HepG2 (cell line): ENCODE data around the gene FLAD1. TPM values are rescaled to one million over a fixed set of nuclear protein-coding genes. Genes with fewer than 3 reads are reported as not detected.

ENCODE experiments used
- DNMT1 ChIP-seq: sonication (generic); formaldehyde crosslinking; IDR thresholded peaks from 2 replicates; pipeline ENCODE4 v1.5.1; 2020; ENCODE audit warnings: mild to moderate bottlenecking, missing genetic modification reagents
- FOXA3 ChIP-seq: IDR thresholded peaks from 2 replicates; pipeline ENCODE4 v1.6.1; 2016; ENCODE audit warnings: missing genetic modification reagents, missing compliant biosample characterization
- HIC2 ChIP-seq: sonication (generic); formaldehyde crosslinking; IDR thresholded peaks from 2 replicates; pipeline ENCODE4 v1.9.0; 2022; ENCODE audit warnings: low read depth, missing genetic modification reagents
- HINFP ChIP-seq: sonication (generic); formaldehyde crosslinking; IDR thresholded peaks from 2 replicates; pipeline ENCODE4 v1.4.0; 2020; ENCODE audit warnings: low read depth, mild to moderate bottlenecking, missing genetic modification reagents
- HMG20A ChIP-seq: IDR thresholded peaks from 2 replicates; pipeline ENCODE4 v1.6.1; 2016; ENCODE audit warnings: borderline replicate concordance
- HOXD1 ChIP-seq: sonication (generic); formaldehyde crosslinking; IDR thresholded peaks from 2 replicates; pipeline ENCODE4 v1.5.0; 2020; ENCODE audit warnings: missing genetic modification reagents
- KMT2B ChIP-seq: IDR thresholded peaks from 2 replicates; pipeline ENCODE4 v1.6.1; 2016; ENCODE audit warnings: missing genetic modification reagents, missing compliant biosample characterization
- MED13 ChIP-seq: sonication (generic); formaldehyde crosslinking; IDR thresholded peaks from 2 replicates; pipeline ENCODE4 v1.5.0; 2020; ENCODE audit warnings: missing genetic modification reagents
- MYNN ChIP-seq: sonication (generic); formaldehyde crosslinking; IDR thresholded peaks from 2 replicates; pipeline ENCODE4 v1.4.0; 2020; ENCODE audit warnings: mild to moderate bottlenecking, low read depth, missing genetic modification reagents
- NFKBIZ ChIP-seq: IDR thresholded peaks from 2 replicates; pipeline ENCODE4 v1.6.1; 2018; ENCODE audit warnings: missing genetic modification reagents, missing compliant biosample characterization
- NFYC ChIP-seq: IDR thresholded peaks from 2 replicates; pipeline ENCODE4 v1.6.1; 2016; ENCODE audit warnings: missing genetic modification reagents, missing compliant biosample characterization
- SSRP1 ChIP-seq: IDR thresholded peaks from 2 replicates; pipeline ENCODE4 v1.6.1; 2016; ENCODE audit warnings: control low read depth
- STAG1 ChIP-seq: sonication (generic); formaldehyde crosslinking; IDR thresholded peaks from 2 replicates; pipeline ENCODE4 v1.4.0; 2020; ENCODE audit warnings: missing genetic modification reagents
- TBL1XR1 ChIP-seq: fragments of 150-350 bp; IDR thresholded peaks from 2 replicates; pipeline ENCODE4 v1.6.1; 2014; ENCODE audit warnings: borderline replicate concordance, low read length; ENCODE audit not compliant: partially characterized antibody
- TSC22D2 ChIP-seq: sonication (generic); formaldehyde crosslinking; IDR thresholded peaks from 2 replicates; pipeline ENCODE4 v1.5.1; 2020; ENCODE audit warnings: missing genetic modification reagents, mild to moderate bottlenecking, borderline replicate concordance
- XRCC5 ChIP-seq: fragments of 200-400 bp; formaldehyde crosslinking; optimal IDR thresholded peaks from 2 replicates; pipeline ENCODE3; 2017; ENCODE audit warnings: mild to moderate bottlenecking, low read length
- ZBTB20 ChIP-seq: sonication (generic); formaldehyde crosslinking; IDR thresholded peaks from 2 replicates; pipeline ENCODE4 v1.8.1; 2023; ENCODE audit warnings: missing genetic modification reagents, low read depth, mild to moderate bottlenecking, borderline replicate concordance
- ZBTB38 ChIP-seq: sonication (generic); formaldehyde crosslinking; IDR thresholded peaks from 2 replicates; pipeline ENCODE4 v1.5.1; 2020; ENCODE audit warnings: mild to moderate bottlenecking, missing genetic modification reagents
- ZC3H13 ChIP-seq: sonication (generic); formaldehyde crosslinking; IDR thresholded peaks from 2 replicates; pipeline ENCODE4 v1.8.1; 2023; ENCODE audit warnings: mild to moderate bottlenecking, missing genetic modification reagents, moderate library complexity
- ZMYM4 ChIP-seq: sonication (generic); formaldehyde crosslinking; IDR thresholded peaks from 2 replicates; pipeline ENCODE4 v1.8.1; 2023; ENCODE audit warnings: mild to moderate bottlenecking, missing genetic modification reagents
- ZNF501 ChIP-seq: sonication (generic); formaldehyde crosslinking; IDR thresholded peaks from 2 replicates; pipeline ENCODE4 v1.5.1; 2020; ENCODE audit warnings: mild to moderate bottlenecking, moderate library complexity, missing genetic modification reagents
- ZNF530 ChIP-seq: sonication (generic); formaldehyde crosslinking; IDR thresholded peaks from 2 replicates; pipeline ENCODE4 v1.5.0; 2020; ENCODE audit warnings: low read depth, mild to moderate bottlenecking, missing genetic modification reagents
- ZNF549 ChIP-seq: sonication (generic); formaldehyde crosslinking; IDR thresholded peaks from 2 replicates; pipeline ENCODE4 v1.5.0; 2020; ENCODE audit warnings: missing genetic modification reagents
- ZNF629 ChIP-seq: sonication (generic); formaldehyde crosslinking; conservative IDR thresholded peaks from 2 replicates; pipeline ENCODE4 v1.5.0; 2020; ENCODE audit warnings: missing genetic modification reagents
- ZNF713 ChIP-seq: sonication (generic); formaldehyde crosslinking; IDR thresholded peaks from 2 replicates; pipeline ENCODE4 v1.4.0; 2020; ENCODE audit warnings: mild to moderate bottlenecking, missing genetic modification reagents
- polyA plus RNA-seq, 8 experiments: library from polyadenylated mRNA; depleted of rRNA in 3 of 8; stranded (reverse) in 7 of 8; unstranded in 1 of 8; fragments of >200 nt; fragmentation: Illumina TruSeq in 4 of 8; extraction: Trizol in 4 of 8; gene quantifications; 2 replicates each; pipeline versions ENCODE4 v1.2.1 to v1.2.3, GENCODE V29; 2011 to 2016; ENCODE audit warnings: low read depth in 4 of 8, missing spikeins in 1 of 8, mixed read lengths in 1 of 8; ENCODE audit not compliant: insufficient read depth in 1 of 8
- total RNA-seq, 5 experiments: library from RNA; depleted of rRNA; stranded (reverse); fragments of >200 nt; fragmentation: Illumina TruSeq; extraction: Trizol; gene quantifications; 2 replicates each; pipeline ENCODE4 v1.2.3, GENCODE V29; 2016; ENCODE audit warnings: low read depth in 1 of 5
- TF ChIP-seq, protein P1 (sequence below): sonication (generic); formaldehyde crosslinking; IDR thresholded peaks from 2 replicates; pipeline ENCODE4 v1.5.0; 2020; ENCODE audit warnings: mild to moderate bottlenecking, missing genetic modification reagents
- TF ChIP-seq, protein P2 (sequence below): IDR thresholded peaks from 2 replicates; pipeline ENCODE4 v1.6.1; 2016; ENCODE audit warnings: mild to moderate bottlenecking

FLAD1 gene
- total and polyA plus RNA-seq, 2 of the 13 experiments (the other 11 are each of a cell fraction or from before 2014, with no cell fraction given): 25.9 to 32.8 TPM

DNA sequence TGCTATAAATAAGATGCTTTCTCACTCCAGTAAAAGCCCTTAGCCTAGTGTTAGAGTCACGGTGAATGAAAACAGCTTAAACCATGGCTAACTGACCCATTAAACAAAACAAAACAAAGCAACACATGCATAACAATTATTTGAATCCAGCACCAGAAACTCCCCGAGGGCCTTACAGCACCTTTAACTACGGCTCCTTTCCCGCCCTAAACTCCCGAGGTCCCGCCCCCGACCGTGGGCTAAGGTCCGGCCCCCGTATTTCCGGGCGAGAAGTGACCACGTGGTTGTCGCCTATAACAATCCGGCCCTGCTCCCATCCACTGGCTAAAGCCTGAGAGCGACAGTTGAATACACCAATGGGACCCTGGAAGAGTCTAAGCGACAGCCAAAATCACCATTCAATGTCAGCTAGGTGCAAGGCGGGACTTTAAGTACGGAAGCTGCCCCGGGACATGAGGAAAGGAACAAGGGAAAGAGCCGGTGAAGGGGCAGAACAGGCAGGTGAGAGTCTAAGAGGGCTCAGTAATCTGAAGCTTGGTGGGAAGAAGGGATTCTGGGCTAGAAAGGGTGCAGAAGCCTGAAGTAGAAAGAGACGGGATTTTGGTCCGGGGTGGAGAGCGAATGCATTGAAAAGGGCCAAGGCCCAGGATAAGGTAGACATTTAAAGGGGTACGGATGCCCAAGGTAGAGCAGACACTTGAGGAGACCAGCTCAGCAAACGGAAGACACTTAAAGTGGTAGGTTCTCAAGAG lies at the start of gene FLAD1 (continued):
- TF ChIP-seq HOXD1 (CRISPR knock-in tag): no peak
- TF ChIP-seq ZNF530 (CRISPR knock-in tag): no peak
- TF ChIP-seq ZMYM4: peak; percentile 70
- TF ChIP-seq FOXA3: peak; percentile 37
- TF ChIP-seq, protein P1, sequence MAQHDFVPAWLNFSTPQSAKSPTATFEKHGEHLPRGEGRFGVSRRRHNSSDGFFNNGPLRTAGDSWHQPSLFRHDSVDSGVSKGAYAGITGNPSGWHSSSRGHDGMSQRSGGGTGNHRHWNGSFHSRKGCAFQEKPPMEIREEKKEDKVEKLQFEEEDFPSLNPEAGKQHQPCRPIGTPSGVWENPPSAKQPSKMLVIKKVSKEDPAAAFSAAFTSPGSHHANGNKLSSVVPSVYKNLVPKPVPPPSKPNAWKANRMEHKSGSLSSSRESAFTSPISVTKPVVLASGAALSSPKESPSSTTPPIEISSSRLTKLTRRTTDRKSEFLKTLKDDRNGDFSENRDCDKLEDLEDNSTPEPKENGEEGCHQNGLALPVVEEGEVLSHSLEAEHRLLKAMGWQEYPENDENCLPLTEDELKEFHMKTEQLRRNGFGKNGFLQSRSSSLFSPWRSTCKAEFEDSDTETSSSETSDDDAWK (CRISPR knock-in tag): no peak
- TF ChIP-seq, protein P2, sequence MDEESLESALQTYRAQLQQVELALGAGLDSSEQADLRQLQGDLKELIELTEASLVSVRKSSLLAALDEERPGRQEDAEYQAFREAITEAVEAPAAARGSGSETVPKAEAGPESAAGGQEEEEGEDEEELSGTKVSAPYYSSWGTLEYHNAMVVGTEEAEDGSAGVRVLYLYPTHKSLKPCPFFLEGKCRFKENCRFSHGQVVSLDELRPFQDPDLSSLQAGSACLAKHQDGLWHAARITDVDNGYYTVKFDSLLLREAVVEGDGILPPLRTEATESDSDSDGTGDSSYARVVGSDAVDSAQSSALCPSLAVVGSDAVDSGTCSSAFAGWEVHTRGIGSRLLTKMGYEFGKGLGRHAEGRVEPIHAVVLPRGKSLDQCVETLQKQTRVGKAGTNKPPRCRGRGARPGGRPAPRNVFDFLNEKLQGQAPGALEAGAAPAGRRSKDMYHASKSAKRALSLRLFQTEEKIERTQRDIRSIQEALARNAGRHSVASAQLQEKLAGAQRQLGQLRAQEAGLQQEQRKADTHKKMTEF (CRISPR knock-in tag): peak; percentile 76; the same call in 1 of the 2 replicates
- no peak for TF ChIP-seq HMG20A (CRISPR knock-in tag)
- TF ChIP-seq ZBTB20 (CRISPR knock-in tag): no peak
- TF ChIP-seq ZC3H13 (CRISPR knock-in tag): peak; percentile 51; the same call in 1 of the 2 replicates
- peak; percentile 84; the same call in 1 of the 2 replicates for TF ChIP-seq NFKBIZ
- TF ChIP-seq HINFP (CRISPR knock-in tag): no peak; the same call in 1 of the 2 replicates
- no peak for TF ChIP-seq MYNN (CRISPR knock-in tag)
- TF ChIP-seq TBL1XR1: no peak
- TF ChIP-seq MED13 (CRISPR knock-in tag): no peak
- TF ChIP-seq ZNF713 (CRISPR knock-in tag): no peak
- TF ChIP-seq NFYC (CRISPR knock-in tag): peak; percentile 100
- no peak for TF ChIP-seq DNMT1 (CRISPR knock-in tag)
- no peak for TF ChIP-seq TSC22D2 (CRISPR knock-in tag)
- TF ChIP-seq ZNF549 (CRISPR knock-in tag): no peak
- peak; percentile 92 for TF ChIP-seq ZNF501
- TF ChIP-seq XRCC5: peak; percentile 59
- no peak for TF ChIP-seq HIC2 (CRISPR knock-in tag)
- no peak for TF ChIP-seq ZNF629
- peak; percentile 85 for TF ChIP-seq KMT2B (CRISPR knock-in tag)
- TF ChIP-seq SSRP1 (CRISPR knock-in tag): no peak
- TF ChIP-seq ZBTB38 (CRISPR knock-in tag): no peak
- TF ChIP-seq STAG1: no peak
